Transverse colon (tissue), 4 donors: ENCODE measurements around the gene SLC24A3.

Experiments used
- CTCF ChIP-seq, 5 experiments: fragments of 200-600 bp in 3 of 5; fragments of 450-650 bp in 2 of 5; sonication (generic) in 3 of 5; IDR thresholded peaks; 1 replicate in 2 of 5; 2 replicates in 3 of 5; pipeline ENCODE4 v1.5.1; 2016 to 2017; ENCODE audit warnings: antibody characterized with exemption in 5 of 5, inconsistent platforms in 3 of 5, mild to moderate bottlenecking in 2 of 5, moderate library complexity in 1 of 5
- POLR2AphosphoS5 ChIP-seq, 3 donors: sonication (generic); formaldehyde crosslinking; IDR thresholded peaks; one replicate each; pipeline ENCODE4 v1.6.1; 2016; ENCODE audit warnings: antibody characterized with exemption in 3 of 3

- TF ChIP-seq CTCF (IDR thresholded peaks at IDR 0.05) (no peak), POLR2AphosphoS5 (IDR thresholded peaks at IDR 0.05) (no peak)
Observed at GRCh38 chr20:19354950-19355349, 142.5 kb downstream of the SLC24A3 start.
